Measurements from ENCODE around the gene HBQ1. TPM values are rescaled to one million over a fixed set of nuclear protein-coding genes. Genes with fewer than 3 reads are reported as not detected.

Gene HBQ1
- total RNA-seq, 2 experiments from 2014 or later = 2.2 to 3.2 TPM

DNA sequence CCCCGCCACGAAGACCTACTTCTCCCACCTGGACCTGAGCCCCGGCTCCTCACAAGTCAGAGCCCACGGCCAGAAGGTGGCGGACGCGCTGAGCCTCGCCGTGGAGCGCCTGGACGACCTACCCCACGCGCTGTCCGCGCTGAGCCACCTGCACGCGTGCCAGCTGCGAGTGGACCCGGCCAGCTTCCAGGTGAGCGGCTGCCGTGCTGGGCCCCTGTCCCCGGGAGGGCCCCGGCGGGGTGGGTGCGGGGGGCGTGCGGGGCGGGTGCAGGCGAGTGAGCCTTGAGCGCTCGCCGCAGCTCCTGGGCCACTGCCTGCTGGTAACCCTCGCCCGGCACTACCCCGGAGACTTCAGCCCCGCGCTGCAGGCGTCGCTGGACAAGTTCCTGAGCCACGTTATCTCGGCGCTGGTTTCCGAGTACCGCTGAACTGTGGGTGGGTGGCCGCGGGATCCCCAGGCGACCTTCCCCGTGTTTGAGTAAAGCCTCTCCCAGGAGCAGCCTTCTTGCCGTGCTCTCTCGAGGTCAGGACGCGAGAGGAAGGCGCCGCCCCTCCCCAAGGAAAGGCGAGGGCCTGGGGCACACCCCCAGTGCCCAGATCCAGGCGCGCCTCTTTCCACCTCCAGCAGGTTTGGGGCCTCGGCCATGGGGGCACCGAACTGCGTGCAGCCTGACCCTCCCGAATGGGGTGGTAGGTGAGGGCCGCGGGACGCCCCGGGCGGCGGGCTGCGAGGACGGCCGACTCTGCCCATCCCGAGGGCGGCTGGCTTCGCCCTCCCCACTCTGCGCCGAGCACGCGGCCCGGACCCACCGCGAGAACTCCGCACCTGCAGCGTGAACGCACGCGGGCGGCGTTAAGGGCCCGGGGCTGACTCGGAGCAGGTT lies 664 bp downstream of the HBQ1 start:
- H3K9me3 Mint-ChIP-seq = no peaks in the 10 kb centered on the region
- H3K4me3 Mint-ChIP-seq = peak overlapping the region; percentile 38
- peaks cover 23% of the 10 kb centered on the region for H3K27me3 Mint-ChIP-seq
- TF ChIP-seq, protein P1, sequence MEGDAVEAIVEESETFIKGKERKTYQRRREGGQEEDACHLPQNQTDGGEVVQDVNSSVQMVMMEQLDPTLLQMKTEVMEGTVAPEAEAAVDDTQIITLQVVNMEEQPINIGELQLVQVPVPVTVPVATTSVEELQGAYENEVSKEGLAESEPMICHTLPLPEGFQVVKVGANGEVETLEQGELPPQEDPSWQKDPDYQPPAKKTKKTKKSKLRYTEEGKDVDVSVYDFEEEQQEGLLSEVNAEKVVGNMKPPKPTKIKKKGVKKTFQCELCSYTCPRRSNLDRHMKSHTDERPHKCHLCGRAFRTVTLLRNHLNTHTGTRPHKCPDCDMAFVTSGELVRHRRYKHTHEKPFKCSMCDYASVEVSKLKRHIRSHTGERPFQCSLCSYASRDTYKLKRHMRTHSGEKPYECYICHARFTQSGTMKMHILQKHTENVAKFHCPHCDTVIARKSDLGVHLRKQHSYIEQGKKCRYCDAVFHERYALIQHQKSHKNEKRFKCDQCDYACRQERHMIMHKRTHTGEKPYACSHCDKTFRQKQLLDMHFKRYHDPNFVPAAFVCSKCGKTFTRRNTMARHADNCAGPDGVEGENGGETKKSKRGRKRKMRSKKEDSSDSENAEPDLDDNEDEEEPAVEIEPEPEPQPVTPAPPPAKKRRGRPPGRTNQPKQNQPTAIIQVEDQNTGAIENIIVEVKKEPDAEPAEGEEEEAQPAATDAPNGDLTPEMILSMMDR (IDR thresholded peaks at IDR 0.05) = no peak
- intact Hi-C loops (cut with micrococcal nuclease) = loop anchor here (5.0 kb wide), 1 partner anchor 74 kb away; no protein-coding TSS in a partner anchor
- POLR2A ChIA-PET = interaction anchor here (0.7 to 1.3 kb wide), 8 partner anchors 11 to 110 kb away, joined by 3 to 5 read pairs (median 4); no protein-coding TSS in a partner anchor
- no peak overlapping the region for H3K27ac Mint-ChIP-seq
- peak; percentile 91 for DNase-seq
- CTCF ChIA-PET = interaction anchor here (0.6 to 4.1 kb wide), 30 partner anchors 10 to 118 kb away, joined by 3 to 33 read pairs (median 4); no protein-coding TSS in a partner anchor
- peak; percentile 88 for ATAC-seq
- peaks cover 4% of the 10 kb centered on the region for H3K4me1 Mint-ChIP-seq (ENCODE audit: low read depth)
- H3K36me3 Mint-ChIP-seq (ENCODE audit: low read depth) = peaks cover 9% of the 10 kb centered on the region

DNA sequence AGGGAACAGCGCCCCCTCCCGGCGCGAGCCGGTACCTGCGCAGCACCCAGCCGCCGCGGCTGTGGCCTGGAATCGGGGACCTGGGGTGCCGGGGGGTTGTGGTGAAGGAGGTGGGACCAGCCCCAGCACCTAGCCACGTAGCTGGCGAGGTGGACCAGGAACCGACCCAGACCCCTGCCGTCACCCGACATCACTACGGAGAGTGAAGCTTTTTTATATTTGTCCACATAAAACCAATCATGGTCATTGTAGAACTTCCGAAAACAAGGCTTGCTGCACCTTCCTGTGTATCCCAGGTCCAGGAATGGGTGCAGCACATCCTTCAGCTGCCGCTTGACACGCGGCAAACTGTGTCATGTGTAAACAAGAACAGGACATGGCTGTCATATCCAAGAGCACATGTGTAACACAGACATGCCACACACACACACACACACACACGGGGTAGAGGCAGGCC lies 1.3 kb downstream of the HBQ1 start:
- no peak for DNase-seq
- Mint-ChIP-seq H3K9me3 (no peaks in the 10 kb centered on the region), H3K27ac (no peak overlapping the region), H3K4me3 (no peak overlapping the region), H3K27me3 (peaks cover 23% of the 10 kb centered on the region), H3K4me1 (ENCODE audit: low read depth) (peaks cover 4% of the 10 kb centered on the region), H3K36me3 (ENCODE audit: low read depth) (peaks cover 9% of the 10 kb centered on the region)
- CTCF ChIA-PET = interaction anchor here (0.6 to 4.1 kb wide), 23 partner anchors 10 to 116 kb away, joined by 3 to 33 read pairs (median 5); no protein-coding TSS in a partner anchor
- intact Hi-C loops (cut with micrococcal nuclease) = loop anchor here (5.0 kb wide), 1 partner anchor 74 kb away; no protein-coding TSS in a partner anchor
- POLR2A ChIA-PET = interaction anchor here (0.7 to 1.3 kb wide), 6 partner anchors 10 to 105 kb away, joined by 3 to 5 read pairs (median 4); no protein-coding TSS in a partner anchor
- ATAC-seq = no peak
- TF ChIP-seq, protein P1 (IDR thresholded peaks at IDR 0.05) = peak; percentile 98

DNA sequence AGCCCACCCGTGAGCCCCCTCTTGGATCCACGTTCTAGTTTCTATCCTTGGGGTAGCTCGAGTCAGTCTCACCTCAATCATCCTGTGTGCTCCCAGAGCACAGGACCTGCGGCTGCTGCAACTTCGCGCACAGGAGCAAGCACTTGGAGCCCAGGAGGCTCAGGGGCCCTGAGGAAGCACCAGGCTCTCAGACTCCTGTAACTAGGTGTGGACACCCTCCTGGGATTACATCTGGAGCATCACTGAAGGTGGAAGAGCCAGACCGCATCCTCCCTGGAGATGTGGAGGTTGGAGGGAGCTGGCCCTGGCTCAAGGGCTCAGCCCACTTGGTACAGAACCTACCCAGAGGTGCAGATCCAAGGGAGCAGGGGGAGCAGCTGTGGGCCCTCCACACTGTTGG lies 2.7 kb downstream of the HBQ1 start:
- ATAC-seq = no peak
- H3K27ac Mint-ChIP-seq = no peak overlapping the region
- H3K4me3 Mint-ChIP-seq = no peak overlapping the region
- intact Hi-C loops (cut with micrococcal nuclease) = loop anchor here (5.0 kb wide), 1 partner anchor 76 kb away; no protein-coding TSS in a partner anchor
- DNase-seq = no peak
- no peaks in the 10 kb centered on the region for H3K9me3 Mint-ChIP-seq
- H3K27me3 Mint-ChIP-seq = peaks cover 14% of the 10 kb centered on the region
- TF ChIP-seq, protein P1 (IDR thresholded peaks at IDR 0.05) = no peak
- POLR2A ChIA-PET = no interaction called here
- H3K36me3 Mint-ChIP-seq (ENCODE audit: low read depth) = peaks cover 14% of the 10 kb centered on the region
- CTCF ChIA-PET = interaction anchor here (1.0 to 4.1 kb wide), 6 partner anchors 45 to 179 kb away, joined by 3 to 33 read pairs (median 6); no protein-coding TSS in a partner anchor
- no peaks in the 10 kb centered on the region for H3K4me1 Mint-ChIP-seq (ENCODE audit: low read depth)

DNA sequence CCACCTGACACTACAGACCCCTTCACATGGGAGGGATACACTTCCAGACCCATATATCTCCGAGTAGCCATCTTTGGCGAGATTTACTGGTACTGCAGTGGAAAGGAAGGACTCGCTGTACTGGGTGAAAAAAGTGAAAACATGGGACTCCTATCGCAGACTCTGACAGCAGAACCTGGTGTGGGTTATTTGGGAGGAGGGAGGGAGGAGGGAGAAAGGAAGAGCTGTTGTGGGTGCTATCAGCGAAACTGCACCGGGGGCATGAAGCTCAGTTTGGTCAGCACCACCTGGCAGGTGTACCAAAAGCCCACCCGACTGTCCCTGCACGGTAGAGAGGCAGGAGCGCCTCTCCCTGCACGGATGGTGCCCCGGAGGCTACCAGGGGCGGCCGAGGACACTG lies 5.0 kb downstream of the HBQ1 start:
- CTCF ChIA-PET = interaction anchor here (1.1 to 1.3 kb wide), 2 partner anchors 88 to 120 kb away, joined by 3 read pairs; no protein-coding TSS in a partner anchor
- Mint-ChIP-seq H3K36me3 (ENCODE audit: low read depth) (peaks cover 32% of the 10 kb centered on the region), H3K27me3 (no peaks in the 10 kb centered on the region), H3K4me1 (ENCODE audit: low read depth) (peaks cover 3% of the 10 kb centered on the region), H3K9me3 (no peaks in the 10 kb centered on the region), H3K4me3 (no peak overlapping the region), H3K27ac (no peak overlapping the region)
- TF ChIP-seq, protein P1 (IDR thresholded peaks at IDR 0.05) = no peak
- intact Hi-C loops (cut with micrococcal nuclease) = no loop called here
- no peak for DNase-seq
- POLR2A ChIA-PET = no interaction called here
- no peak for ATAC-seq
